PFSK-1 (cell line): ENCODE results near the gene ZNF616.

Experiments used
- FOXP2 ChIP-seq: optimal IDR thresholded peaks from 2 replicates; pipeline ENCODE3; 2011; ENCODE audit warnings: borderline replicate concordance, control low read depth, inconsistent platforms; ENCODE audit not compliant: insufficient read depth; ENCODE audit errors: extremely low read length, extremely low read depth
- POLR2AphosphoS5 ChIP-seq: IDR thresholded peaks from 2 replicates; pipeline ENCODE4 v1.6.1; 2012; ENCODE audit warnings: low read depth, mild to moderate bottlenecking, control low read depth, low read length, moderate library complexity
- REST ChIP-seq, 2 experiments: IDR thresholded peaks; 2 replicates each; pipeline versions ENCODE4 v1.6.1 to v1.8.0; 2011 to 2012; ENCODE audit warnings: low read depth in 2 of 2, low read length in 2 of 2, control low read depth in 1 of 2, inconsistent platforms in 1 of 2, mild to moderate bottlenecking in 1 of 2, moderate library complexity in 1 of 2; ENCODE audit not compliant: insufficient read depth in 1 of 2

- TF ChIP-seq POLR2AphosphoS5 (no peak), REST (IDR thresholded peaks at IDR 0.05; ENCODE audit: insufficient read depth in 1 of 2, low read depth in 2 of 2, low read length in 2 of 2) (no peak), FOXP2 (no peak)
Observed at GRCh38 chr19:52120286-52120685, 19.5 kb downstream of the ZNF616 start.
